Duodenal mucosa (tissue), 2 donors: ENCODE data around the gene QRFPR.
A peak's percentile ranks its signal among the peaks of the same experiment; 100 is the strongest.
"Not testable (repeated sequence)": the region's sequence is repeated elsewhere in the genome, so short reads cannot be mapped to it uniquely, and the experiment has no call there.

Source experiments
- H3K27ac ChIP-seq: one replicate; pipeline ENCODE4 v1.7.0; 2013; ENCODE audit warnings: low read depth, low read length
- H3K27me3 ChIP-seq, 2 donors: one replicate each; pipeline ENCODE4 v1.7.0; 2013; ENCODE audit warnings: low read length in 2 of 2, control low read depth in 1 of 2; ENCODE audit not compliant: insufficient read depth in 2 of 2, control insufficient read depth in 1 of 2
- H3K36me3 ChIP-seq, 2 donors: one replicate each; pipeline ENCODE4 v1.7.0; 2013; ENCODE audit warnings: low read length in 2 of 2, control low read depth in 1 of 2; ENCODE audit not compliant: insufficient read depth in 2 of 2, control insufficient read depth in 1 of 2
- H3K4me1 ChIP-seq, 2 donors: one replicate each; pipeline ENCODE4 v1.7.0; 2013; ENCODE audit warnings: low read length in 2 of 2, control low read depth in 1 of 2; ENCODE audit not compliant: insufficient read depth in 2 of 2, control insufficient read depth in 1 of 2
- H3K4me3 ChIP-seq, 2 donors: one replicate each; pipeline ENCODE4 v1.7.0; 2013; ENCODE audit warnings: low read length in 2 of 2, low read depth in 1 of 2
- H3K9ac ChIP-seq, 2 donors: one replicate each; pipeline ENCODE4 v1.7.0; 2013; ENCODE audit warnings: low read length in 2 of 2, low read depth in 1 of 2
- H3K9me3 ChIP-seq, 2 donors: one replicate each; pipeline ENCODE4 v1.7.0; 2013; ENCODE audit warnings: low read length in 2 of 2, control low read depth in 1 of 2; ENCODE audit not compliant: control insufficient read depth in 1 of 2

The QRFPR gene

DNA sequence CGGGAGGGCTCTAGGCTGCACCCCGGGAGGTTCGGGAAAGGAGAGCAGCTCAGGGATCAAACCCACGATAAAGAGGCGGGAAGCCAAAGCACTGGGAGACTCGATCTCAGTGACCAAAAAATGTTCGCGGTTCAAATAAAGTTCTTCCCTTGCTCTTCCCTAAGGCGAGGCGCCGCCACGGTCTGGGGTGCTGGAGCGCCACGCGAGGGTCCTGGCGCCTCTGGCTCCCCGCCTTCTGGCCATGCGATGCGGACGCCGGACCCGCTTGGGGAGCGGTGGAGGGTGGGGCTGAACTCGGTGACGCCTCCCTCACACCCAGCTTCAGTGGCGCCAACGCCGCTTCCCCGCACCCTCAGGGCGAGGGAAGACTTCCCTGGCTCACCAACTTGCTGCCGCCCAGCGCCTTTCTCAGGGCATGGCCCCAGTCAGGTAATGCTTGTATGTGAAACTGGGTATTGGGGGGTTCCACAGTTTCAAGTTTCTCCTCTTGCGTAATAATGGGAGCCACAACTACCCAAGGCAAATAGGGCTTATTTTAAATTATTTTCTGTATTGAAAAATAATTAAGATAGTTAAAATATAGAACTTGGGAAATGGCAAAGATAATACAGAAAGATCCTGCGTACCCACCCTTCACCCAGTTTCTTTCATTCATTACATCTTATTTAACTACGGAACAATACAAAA is at the start of gene QRFPR:
Gene QRFPR, minus strand, starts transcription at position 243 of the 687 bp plus-strand sequence. CDS start 371 bp downstream, outside the sequence.
- Histone ChIP-seq H3K4me1 (no peaks in the 10 kb centered on the region), H3K27ac (no peak within 1 kb of the TSS), H3K9me3 (no peaks in the 10 kb centered on the region), H3K36me3 (no peaks in the 10 kb centered on the region), H3K9ac (no peak within 1 kb of the TSS), H3K27me3 (peaks cover 19 to 26% of the 10 kb centered on the region in 2 donors), H3K4me3 (peak within 1 kb of the TSS; percentile 11 to 16)

DNA sequence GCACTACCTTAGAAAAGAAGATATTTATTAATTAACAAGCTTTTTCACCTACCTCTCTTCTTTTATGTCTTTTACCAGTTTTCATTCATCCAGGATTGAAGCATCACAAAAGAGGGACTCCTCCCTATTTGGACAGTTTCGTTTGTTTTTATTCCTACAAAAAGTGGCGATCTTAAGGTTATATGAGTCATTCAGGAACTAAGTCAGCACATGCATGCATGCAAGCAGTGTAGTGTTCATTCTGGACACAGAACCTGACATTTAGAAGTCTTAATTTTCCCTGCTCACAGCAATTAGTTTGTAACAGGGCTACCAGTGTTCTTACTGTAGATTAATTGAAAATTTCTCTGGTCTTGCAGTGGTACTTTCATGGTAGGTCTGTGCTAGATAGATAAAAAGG is 47.9 kb upstream of the QRFPR start:
- no peaks in the 10 kb centered on the region for H3K36me3 ChIP-seq
- H3K4me3 ChIP-seq: no peak overlapping the region
- no peak overlapping the region for H3K9ac ChIP-seq
- H3K9me3 ChIP-seq: no peaks in the 10 kb centered on the region
- H3K27ac ChIP-seq: no peak overlapping the region
- H3K4me1 ChIP-seq: no peaks in the 10 kb centered on the region
- no peaks in the 10 kb centered on the region for H3K27me3 ChIP-seq

DNA sequence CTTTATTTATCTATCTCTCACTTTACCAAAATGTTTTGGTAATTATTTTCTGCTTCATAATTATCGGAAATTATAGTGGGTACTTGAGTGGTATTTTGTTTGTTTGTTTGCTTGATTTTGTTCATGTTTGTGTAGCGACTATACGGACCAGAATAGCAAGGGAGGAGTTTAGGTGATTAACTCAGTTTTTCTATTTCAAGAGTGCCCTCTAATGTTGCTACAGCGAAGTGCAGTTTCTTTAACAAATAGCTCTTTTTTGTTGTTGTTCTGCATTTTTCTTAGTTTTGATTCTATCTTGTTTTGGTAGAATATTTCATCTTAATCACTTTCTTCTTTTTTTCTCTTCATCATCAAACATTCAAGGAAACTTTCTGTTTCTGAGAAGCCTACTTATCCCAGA is 40.8 kb upstream of the QRFPR start:
- no peaks in the 10 kb centered on the region for H3K27me3 ChIP-seq
- H3K4me3 ChIP-seq: no peak overlapping the region
- H3K36me3 ChIP-seq: no peaks in the 10 kb centered on the region
- no peaks in the 10 kb centered on the region for H3K4me1 ChIP-seq
- no peaks in the 10 kb centered on the region for H3K9me3 ChIP-seq
- H3K27ac ChIP-seq: no peak overlapping the region
- H3K9ac ChIP-seq: no peak overlapping the region

DNA sequence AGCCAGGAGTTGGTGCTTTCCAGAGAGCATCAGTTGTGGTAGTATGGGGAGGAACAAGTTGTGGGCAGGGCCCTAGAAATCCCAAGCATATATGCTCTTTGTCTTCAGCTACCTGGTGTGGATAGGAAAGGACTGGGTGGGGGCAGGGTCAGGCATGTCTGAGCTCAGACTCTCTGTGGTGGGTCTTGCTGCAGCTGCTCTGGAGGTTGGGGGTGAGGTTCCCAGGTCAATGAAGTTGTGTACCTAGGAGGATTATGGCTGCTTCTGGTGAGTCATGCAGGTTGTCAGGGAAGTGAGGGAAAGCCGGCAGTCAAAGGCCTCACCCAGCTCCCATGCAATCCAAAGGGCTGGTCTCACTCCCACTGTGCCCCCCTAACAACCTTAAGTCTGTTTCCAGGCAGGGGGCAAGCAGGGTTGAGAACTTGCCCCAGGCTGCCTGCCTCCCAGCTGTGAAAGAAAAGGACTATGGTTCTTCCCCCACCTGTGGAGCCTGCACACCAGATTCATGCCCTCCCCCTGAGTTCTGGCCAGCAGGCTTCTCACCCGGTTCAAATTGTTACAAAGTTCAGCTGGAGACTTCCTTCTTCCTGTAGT is 30.4 kb upstream of the QRFPR start:
- Histone ChIP-seq H3K9ac (no peak overlapping the region), H3K36me3 (no peaks in the 10 kb centered on the region), H3K4me3 (no peak overlapping the region), H3K4me1 (no peaks in the 10 kb centered on the region), H3K27ac (no peak overlapping the region), H3K27me3 (no peaks in the 10 kb centered on the region), H3K9me3 (peaks cover 0 to 3% of the 10 kb centered on the region in 2 donors)

DNA sequence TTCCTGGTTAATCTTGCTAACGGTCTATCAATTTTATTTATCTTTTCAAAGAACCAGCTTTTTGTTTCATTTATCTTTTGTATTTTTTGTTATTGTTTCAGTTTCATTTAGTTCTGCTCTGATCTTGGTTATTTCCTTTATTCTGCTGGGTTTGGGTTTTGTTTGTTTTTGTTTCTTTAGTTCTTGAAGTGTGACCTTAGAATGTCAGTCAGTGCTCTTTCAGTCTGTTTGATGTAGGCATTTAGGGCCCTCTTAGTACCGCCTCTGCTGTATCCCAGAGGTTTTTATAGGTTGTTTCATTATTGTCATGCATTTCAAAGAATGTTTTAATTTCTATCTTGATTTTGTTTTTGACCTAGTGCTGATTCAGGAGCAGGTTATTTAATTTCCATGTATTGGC is 27.7 kb upstream of the QRFPR start:
- H3K9me3 ChIP-seq, H3K36me3 ChIP-seq, H3K4me3 ChIP-seq, H3K27ac ChIP-seq, H3K9ac ChIP-seq, H3K27me3 ChIP-seq, H3K4me1 ChIP-seq: not testable (repeated sequence)

DNA sequence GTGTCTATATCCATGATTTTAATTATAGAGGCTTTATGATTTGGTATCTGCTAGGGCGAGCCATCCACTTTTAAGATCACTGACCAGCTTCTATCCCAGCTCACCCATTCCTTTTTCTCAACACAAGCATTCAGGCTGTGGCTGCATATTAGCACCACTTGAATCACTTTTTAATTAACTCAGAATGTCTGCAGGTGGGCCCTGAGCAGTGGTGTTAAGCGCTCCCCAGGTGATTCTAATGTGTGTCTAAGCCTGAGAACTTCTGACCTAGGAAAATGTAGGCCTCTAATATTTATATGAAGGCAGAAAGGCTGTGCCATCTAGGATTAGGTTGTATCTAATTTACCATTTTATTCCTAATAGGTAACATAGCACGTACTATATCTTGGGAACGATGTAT is 19.8 kb upstream of the QRFPR start:
- Histone ChIP-seq H3K9ac (no peak overlapping the region), H3K9me3 (no peaks in the 10 kb centered on the region), H3K36me3 (no peaks in the 10 kb centered on the region), H3K27ac (no peak overlapping the region), H3K4me1 (no peaks in the 10 kb centered on the region), H3K27me3 (no peaks in the 10 kb centered on the region), H3K4me3 (no peak overlapping the region)

DNA sequence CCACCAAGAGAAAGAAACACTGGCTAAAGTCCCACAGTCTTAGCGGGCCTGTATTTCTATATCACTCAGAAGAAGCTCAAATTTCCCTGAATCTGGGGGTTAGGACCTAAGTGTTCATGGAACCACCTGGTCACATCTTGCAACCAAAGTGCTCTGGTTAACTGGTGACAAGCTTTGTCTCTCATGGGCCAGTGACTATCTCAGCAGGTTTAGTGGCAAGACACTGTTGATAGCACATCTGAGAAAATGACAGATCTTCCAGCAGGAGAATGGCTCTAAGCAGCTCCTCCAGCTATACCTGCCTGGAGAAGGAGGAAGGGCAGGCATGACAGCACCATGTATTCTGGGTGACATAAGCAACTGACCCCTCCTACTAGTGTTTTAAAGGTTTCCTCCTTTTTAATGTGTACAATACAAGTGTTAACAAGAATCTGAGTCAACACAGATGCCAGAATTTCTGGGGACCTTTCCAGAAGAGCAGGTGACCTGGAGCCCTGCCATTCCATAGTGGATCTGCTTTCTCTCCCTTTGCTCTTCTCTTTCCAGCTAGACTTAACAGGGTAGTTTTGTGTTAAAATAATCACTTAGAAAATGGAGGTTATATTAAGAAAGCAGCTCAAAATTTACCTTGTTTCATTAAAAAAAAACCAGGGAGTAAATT is 17.3 kb upstream of the QRFPR start:
- H3K27ac ChIP-seq: no peak overlapping the region
- no peak overlapping the region for H3K4me3 ChIP-seq
- no peaks in the 10 kb centered on the region for H3K27me3 ChIP-seq
- no peaks in the 10 kb centered on the region for H3K9me3 ChIP-seq
- no peaks in the 10 kb centered on the region for H3K36me3 ChIP-seq
- H3K4me1 ChIP-seq: no peaks in the 10 kb centered on the region
- H3K9ac ChIP-seq: no peak overlapping the region

DNA sequence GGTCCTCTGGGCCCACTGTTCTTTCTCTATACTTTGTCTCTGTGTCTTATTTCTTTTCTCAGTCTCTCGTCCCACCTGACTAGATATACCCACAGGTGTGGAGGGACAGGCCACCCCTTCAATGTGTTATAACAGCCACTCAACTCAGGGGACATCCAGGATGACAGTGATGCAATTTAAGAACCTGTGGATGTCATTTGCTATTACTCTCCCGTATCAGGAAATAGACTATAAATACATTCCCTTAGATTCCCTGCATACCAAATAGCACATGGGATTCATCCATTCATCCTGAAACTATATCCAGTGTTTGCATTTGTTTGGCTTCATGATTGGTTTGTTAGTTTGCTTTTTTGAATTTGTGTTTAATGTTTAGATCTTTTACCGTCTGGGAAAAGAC is 16.6 kb upstream of the QRFPR start:
- no peak overlapping the region for H3K9ac ChIP-seq
- H3K4me1 ChIP-seq: no peaks in the 10 kb centered on the region
- H3K36me3 ChIP-seq: no peaks in the 10 kb centered on the region
- no peaks in the 10 kb centered on the region for H3K27me3 ChIP-seq
- no peaks in the 10 kb centered on the region for H3K9me3 ChIP-seq
- no peak overlapping the region for H3K27ac ChIP-seq
- no peak overlapping the region for H3K4me3 ChIP-seq

DNA sequence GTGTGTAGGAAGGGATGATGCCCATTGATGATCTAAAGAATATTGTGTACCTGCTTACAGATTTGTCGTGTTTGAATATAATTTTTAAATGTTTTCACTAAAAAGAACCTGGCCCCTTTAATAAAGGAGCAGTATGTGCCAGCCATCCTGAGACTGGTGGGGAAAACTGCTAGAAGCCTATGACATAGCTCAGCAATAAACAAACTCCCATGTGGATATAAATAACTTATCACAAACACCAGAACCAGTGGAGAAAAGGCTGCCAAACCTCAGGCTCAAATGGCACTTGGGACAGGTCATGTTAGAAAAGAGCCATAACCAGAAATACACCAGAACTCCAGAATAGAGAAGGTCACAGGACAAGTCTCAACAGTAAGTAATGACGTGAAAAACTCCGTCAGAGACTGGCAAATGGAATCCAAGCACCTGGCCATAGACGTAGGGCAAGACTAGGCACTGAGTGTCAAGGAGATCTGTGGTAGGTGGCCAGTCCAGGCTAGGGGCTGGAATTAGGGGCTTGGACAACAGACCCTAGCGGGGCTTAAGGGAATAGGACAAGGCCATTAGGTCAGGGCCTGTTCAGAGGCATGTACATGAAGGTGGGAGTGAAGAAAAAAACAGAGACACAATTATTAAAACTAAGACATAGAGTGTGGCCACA is 11.7 kb upstream of the QRFPR start:
- Histone ChIP-seq H3K9ac (no peak overlapping the region), H3K36me3 (no peaks in the 10 kb centered on the region), H3K27ac (no peak overlapping the region), H3K9me3 (no peaks in the 10 kb centered on the region), H3K4me3 (no peak overlapping the region), H3K4me1 (no peaks in the 10 kb centered on the region), H3K27me3 (no peaks in the 10 kb centered on the region)

DNA sequence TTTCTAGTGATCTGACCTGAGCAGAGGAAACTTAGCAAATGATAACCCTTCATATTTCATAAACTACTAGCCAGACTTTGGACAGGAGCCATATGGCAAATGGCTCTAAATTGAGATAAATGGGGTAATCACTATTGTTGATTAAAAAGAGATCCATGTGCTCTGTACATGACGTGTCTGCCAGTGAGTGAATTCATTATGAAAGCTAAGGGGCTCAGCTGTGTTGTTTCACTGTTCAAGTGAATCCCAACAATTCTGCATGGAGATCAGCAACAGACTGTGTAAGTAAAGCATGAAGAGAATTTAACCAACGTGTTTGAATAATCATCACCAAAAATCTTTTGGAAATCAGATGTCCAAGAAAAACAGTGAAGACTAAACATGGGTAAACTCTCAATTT is 9.5 kb upstream of the QRFPR start:
- Histone ChIP-seq H3K4me1 (no peaks in the 10 kb centered on the region), H3K9ac (no peak overlapping the region), H3K36me3 (no peaks in the 10 kb centered on the region), H3K9me3 (no peaks in the 10 kb centered on the region), H3K27me3 (no peaks in the 10 kb centered on the region), H3K27ac (no peak overlapping the region), H3K4me3 (no peak overlapping the region)
